ENCODE results near the gene CLCN1.

GRCh38 chr7:143290293-143290692, 25.6 kb upstream of the CLCN1 start:
- no peak for TF ChIP-seq EZH2phosphoT487 (IDR thresholded peaks at IDR 0.05; ENCODE audit: low read length)
- TF ChIP-seq, protein P1, sequence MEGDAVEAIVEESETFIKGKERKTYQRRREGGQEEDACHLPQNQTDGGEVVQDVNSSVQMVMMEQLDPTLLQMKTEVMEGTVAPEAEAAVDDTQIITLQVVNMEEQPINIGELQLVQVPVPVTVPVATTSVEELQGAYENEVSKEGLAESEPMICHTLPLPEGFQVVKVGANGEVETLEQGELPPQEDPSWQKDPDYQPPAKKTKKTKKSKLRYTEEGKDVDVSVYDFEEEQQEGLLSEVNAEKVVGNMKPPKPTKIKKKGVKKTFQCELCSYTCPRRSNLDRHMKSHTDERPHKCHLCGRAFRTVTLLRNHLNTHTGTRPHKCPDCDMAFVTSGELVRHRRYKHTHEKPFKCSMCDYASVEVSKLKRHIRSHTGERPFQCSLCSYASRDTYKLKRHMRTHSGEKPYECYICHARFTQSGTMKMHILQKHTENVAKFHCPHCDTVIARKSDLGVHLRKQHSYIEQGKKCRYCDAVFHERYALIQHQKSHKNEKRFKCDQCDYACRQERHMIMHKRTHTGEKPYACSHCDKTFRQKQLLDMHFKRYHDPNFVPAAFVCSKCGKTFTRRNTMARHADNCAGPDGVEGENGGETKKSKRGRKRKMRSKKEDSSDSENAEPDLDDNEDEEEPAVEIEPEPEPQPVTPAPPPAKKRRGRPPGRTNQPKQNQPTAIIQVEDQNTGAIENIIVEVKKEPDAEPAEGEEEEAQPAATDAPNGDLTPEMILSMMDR (IDR thresholded peaks at IDR 0.05; ENCODE audit: low read length): no peak
